Tibial artery (tissue), 4 donors: ENCODE measurements around the gene SLC28A2.
"Not testable (repeated sequence)": the region's sequence is repeated elsewhere in the genome, so short reads cannot be mapped to it uniquely, and the experiment has no call there.

ENCODE experiments used
- DNase-seq, 2 donors: peaks; one replicate each; pipeline ENCODE4 v3.0.0-alpha.2; 2019
- H3K27ac ChIP-seq, 2 donors: fragments of 200-600 bp; sonication (generic) in 1 of 2; 1 replicate in 1 of 2; 2 replicates in 1 of 2; pipeline ENCODE4 v1.5.1; 2018 to 2019; ENCODE audit warnings: mild to moderate bottlenecking in 1 of 2
- H3K27me3 ChIP-seq, 2 donors: fragments of 200-600 bp; sonication (generic) in 1 of 2; one replicate each; pipeline versions ENCODE4 v1.5.1 to v1.6.0; 2016 to 2019
- H3K36me3 ChIP-seq, 3 donors: fragments of 200-600 bp; sonication (generic) in 2 of 3; one replicate each; pipeline ENCODE4 v1.5.1; 2016 to 2019; ENCODE audit warnings: mild to moderate bottlenecking in 2 of 3
- H3K4me1 ChIP-seq, 4 donors: fragments of 200-600 bp; sonication (generic) in 2 of 4; 1 replicate in 3 of 4; 2 replicates in 1 of 4; pipeline ENCODE4 v1.5.1; 2016 to 2019
- H3K4me3 ChIP-seq, 2 donors: fragments of 200-600 bp; sonication (generic) in 1 of 2; 1 replicate in 1 of 2; 2 replicates in 1 of 2; pipeline ENCODE4 v1.5.1; 2018 to 2019; ENCODE audit warnings: mild to moderate bottlenecking in 2 of 2
- H3K9me3 ChIP-seq, 3 donors: fragments of 200-600 bp; sonication (generic) in 1 of 3; one replicate each; pipeline ENCODE4 v1.5.1; 2016 to 2019
- intact Hi-C: fragments of 100-400 bp; cut with DNase I; formaldehyde crosslinking; loops from one replicate; pipeline ENCODE4 v1.15.0; 2023; ENCODE audit warnings: low total_unique reads
- TF ChIP-seq, protein P1 (sequence below), 2 experiments: fragments of 200-600 bp in 1 of 2; fragments of 450-650 bp in 1 of 2; IDR thresholded peaks; one replicate each; pipeline ENCODE4 v1.5.1; 2017 to 2019; ENCODE audit warnings: antibody characterized with exemption in 2 of 2, mild to moderate bottlenecking in 1 of 2, moderate library complexity in 1 of 2

The SLC28A2 gene

DNA sequence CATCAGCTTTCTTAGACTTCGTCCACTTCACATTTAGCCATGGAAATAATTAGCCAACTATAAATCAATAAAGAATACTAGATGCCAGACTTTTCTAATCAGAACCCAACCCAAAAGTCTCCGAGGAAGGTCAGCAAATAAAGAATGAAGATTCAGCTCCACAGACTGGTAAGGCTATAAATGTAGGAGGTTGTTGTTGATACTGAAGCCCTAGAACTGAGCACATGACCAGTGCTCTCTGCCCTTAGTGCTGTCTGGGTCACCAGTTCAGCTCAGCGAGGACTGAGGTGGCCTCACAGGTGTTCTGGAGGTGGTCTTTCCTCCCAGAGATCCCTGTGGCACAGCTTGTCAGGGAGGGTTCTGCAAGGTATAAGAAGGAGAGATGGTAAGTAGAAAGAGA, 20.9 kb upstream of the SLC28A2 start:
- TF ChIP-seq, protein P1, sequence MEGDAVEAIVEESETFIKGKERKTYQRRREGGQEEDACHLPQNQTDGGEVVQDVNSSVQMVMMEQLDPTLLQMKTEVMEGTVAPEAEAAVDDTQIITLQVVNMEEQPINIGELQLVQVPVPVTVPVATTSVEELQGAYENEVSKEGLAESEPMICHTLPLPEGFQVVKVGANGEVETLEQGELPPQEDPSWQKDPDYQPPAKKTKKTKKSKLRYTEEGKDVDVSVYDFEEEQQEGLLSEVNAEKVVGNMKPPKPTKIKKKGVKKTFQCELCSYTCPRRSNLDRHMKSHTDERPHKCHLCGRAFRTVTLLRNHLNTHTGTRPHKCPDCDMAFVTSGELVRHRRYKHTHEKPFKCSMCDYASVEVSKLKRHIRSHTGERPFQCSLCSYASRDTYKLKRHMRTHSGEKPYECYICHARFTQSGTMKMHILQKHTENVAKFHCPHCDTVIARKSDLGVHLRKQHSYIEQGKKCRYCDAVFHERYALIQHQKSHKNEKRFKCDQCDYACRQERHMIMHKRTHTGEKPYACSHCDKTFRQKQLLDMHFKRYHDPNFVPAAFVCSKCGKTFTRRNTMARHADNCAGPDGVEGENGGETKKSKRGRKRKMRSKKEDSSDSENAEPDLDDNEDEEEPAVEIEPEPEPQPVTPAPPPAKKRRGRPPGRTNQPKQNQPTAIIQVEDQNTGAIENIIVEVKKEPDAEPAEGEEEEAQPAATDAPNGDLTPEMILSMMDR (IDR thresholded peaks at IDR 0.05) = no peak
- intact Hi-C loops = no loop called here
- H3K4me1 ChIP-seq = no peaks in the 10 kb centered on the region
- H3K36me3 ChIP-seq = no peaks in the 10 kb centered on the region
- H3K9me3 ChIP-seq = peaks cover 0 to 6% (median 0%) of the 10 kb centered on the region in 3 donors
- no peak for DNase-seq
- H3K4me3 ChIP-seq = no peak overlapping the region
- no peak overlapping the region for H3K27ac ChIP-seq
- no peaks in the 10 kb centered on the region for H3K27me3 ChIP-seq

DNA sequence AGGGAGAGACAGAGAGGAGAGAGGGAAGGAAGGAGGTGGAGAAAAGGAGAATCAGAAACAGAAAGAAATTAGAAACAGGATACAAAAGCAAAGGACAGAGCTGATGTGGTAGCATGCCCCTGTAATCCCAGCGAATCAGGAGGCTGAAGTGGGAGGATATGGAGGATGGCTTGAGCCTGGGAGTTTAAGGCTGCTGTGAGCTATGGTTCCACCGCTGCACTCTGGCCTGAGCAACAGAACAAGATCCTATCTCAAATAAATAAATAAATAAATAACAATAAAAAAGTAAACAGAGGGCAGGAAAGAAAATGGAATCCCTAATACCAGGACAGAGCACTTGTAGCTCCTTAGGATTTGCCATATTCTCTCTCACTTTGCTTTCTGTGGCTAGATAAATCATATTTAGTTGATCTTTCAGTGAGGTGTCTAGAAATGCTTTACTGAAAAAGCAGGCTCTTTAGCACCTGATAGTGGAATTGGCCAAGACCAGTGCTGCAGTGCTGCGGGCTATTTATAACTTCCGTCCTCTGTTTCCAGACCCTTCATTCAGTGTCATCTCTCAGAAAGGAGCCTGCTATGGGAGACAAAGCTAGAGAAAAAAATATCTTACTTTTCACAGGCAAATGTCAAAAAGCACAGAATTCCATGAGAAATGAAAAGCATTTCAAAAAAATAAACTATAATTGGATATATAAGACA, 20.0 kb upstream of the SLC28A2 start:
- TF ChIP-seq, protein P1 (IDR thresholded peaks at IDR 0.05) = no peak
- Histone ChIP-seq H3K27me3 (no peaks in the 10 kb centered on the region), H3K9me3 (peaks cover 0 to 6% (median 0%) of the 10 kb centered on the region in 3 donors), H3K4me3 (no peak overlapping the region), H3K27ac (no peak overlapping the region), H3K36me3 (no peaks in the 10 kb centered on the region), H3K4me1 (no peaks in the 10 kb centered on the region)
- no peak for DNase-seq
- intact Hi-C loops = no loop called here

DNA sequence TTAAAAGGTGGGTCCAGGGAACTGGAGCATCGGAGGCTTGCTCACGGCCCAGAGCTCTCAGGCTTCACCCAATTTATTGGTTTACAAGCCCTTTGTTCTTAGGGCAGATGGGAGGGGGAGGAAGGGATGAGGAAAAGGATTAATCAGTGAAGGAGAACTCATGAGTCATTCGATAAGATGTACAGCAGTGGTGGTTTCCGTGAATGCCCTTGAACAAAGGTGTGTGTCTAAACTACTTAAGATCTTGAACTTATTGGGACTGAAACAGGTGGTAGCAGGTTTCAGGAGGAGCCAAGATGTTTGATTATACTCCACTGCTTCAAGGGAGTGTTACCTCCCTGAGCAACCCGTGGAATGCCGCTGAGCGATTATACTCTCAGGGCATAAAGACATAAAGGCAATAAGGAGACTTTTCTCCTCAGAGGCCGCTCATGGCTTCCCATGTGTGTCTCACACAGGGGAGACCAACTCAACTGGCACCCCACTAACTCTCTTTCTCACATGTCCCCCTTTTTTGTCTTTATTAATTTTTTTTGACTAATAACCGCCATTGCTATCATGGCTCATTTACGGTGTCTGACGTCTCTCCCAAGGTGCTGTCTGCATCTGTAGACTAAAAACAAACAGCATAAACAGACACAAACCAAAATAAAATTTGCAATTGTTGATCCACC, 17.3 kb upstream of the SLC28A2 start:
- no peaks in the 10 kb centered on the region for H3K36me3 ChIP-seq
- intact Hi-C loops = no loop called here
- peaks cover 0 to 6% (median 6%) of the 10 kb centered on the region in 3 donors for H3K9me3 ChIP-seq
- H3K4me1 ChIP-seq = no peaks in the 10 kb centered on the region
- H3K27ac ChIP-seq = no peak overlapping the region
- no peaks in the 10 kb centered on the region for H3K27me3 ChIP-seq
- no peak overlapping the region for H3K4me3 ChIP-seq
- TF ChIP-seq, protein P1 (IDR thresholded peaks at IDR 0.05) = no peak
- no peak for DNase-seq

DNA sequence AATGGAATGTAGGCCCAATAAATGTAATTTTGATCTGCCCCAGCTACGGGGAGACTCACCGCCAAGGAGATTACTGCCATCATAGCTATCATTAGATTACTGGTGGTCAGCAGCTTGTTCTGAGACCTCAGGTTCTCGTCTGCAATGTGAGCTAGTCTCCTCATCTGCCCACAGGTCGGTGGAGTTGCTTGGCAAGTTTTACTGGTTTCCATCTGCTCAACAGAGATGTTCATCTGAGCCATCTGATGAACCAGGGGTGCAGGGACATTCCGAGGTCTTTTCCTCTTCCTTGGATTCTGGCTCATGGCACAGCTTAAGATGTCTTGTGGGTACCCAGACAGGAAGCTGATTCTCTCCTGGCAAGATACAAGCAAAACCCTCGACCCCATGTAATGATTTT, 15.2 kb upstream of the SLC28A2 start:
- H3K9me3 ChIP-seq = peaks cover 0 to 25% (median 22%) of the 10 kb centered on the region in 3 donors
- H3K36me3 ChIP-seq, H3K27me3 ChIP-seq, H3K4me3 ChIP-seq, DNase-seq, H3K4me1 ChIP-seq, intact Hi-C loops, H3K27ac ChIP-seq: not testable (repeated sequence)

DNA sequence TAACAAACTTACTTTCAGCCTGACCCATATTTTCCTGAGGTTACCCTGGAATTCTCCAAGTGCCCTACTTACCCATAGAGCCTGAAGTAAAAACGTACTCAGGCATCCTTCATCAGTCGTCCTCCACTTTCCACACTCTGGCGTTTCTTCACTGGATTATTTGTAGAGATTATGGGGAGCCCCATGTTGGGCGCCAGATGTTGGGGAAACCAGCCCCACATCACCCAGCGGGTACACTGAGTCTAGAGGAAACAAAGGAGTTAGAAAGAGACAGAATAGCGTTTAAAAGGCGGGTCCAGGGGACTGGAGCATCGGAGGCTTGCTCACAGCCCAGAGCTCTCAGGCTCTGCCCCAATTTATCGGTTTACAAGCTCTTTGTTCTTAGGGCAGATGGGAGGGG, 9.7 kb upstream of the SLC28A2 start:
- TF ChIP-seq, protein P1 (IDR thresholded peaks at IDR 0.05) = no peak
- Histone ChIP-seq H3K9me3 (peaks cover 0 to 65% (median 53%) of the 10 kb centered on the region in 3 donors), H3K36me3 (no peaks in the 10 kb centered on the region), H3K4me3 (no peak overlapping the region), H3K27ac (no peak overlapping the region), H3K27me3 (no peaks in the 10 kb centered on the region), H3K4me1 (no peaks in the 10 kb centered on the region)
- intact Hi-C loops = no loop called here
- no peak for DNase-seq

DNA sequence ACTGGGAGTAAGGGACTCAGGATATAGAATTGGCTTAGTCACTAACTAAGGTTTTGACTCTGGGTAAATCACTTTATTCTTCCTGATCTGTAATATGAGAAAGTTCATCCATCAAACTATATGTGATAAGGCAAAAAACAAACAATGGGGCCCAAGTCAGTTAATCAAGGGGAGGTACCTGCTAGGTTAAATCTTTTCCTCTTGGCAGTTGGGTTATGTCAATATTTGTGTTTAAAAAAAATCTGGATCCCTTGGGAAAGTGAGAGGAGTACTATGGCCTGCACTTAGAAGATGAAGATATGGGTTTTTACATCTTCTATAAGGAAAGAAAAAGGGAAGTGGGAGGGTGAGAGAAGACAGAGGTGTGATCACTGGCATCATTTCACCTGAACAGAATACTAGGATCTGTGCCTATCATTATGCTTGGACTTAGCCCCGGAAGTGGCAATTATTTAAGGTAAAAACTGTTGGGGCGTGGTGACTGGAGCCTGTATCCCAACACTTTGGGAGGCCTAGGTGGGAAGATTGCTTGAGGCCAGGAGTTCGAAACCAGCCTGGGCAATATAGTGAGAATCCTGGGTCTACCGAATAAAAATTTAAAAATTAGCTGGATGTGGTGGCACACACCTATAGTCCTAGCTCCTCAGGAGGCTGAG, 2.8 kb upstream of the SLC28A2 start:
- no peaks in the 10 kb centered on the region for H3K4me1 ChIP-seq
- no peak for DNase-seq
- no peak overlapping the region for H3K4me3 ChIP-seq
- peaks cover 0 to 17% (median 14%) of the 10 kb centered on the region in 3 donors for H3K9me3 ChIP-seq
- H3K27ac ChIP-seq = no peak overlapping the region
- intact Hi-C loops = no loop called here
- H3K27me3 ChIP-seq = no peaks in the 10 kb centered on the region
- no peaks in the 10 kb centered on the region for H3K36me3 ChIP-seq
- TF ChIP-seq, protein P1 (IDR thresholded peaks at IDR 0.05) = no peak
